Activated CD8-positive, alpha-beta memory T cell treated with anti-CD3 and anti-CD28 coated beads for 4 hours (primary cell): Measurements from ENCODE around the gene SELENOH.

ENCODE experiments used
- DNase-seq, 2 donors: peaks; one replicate each; pipeline ENCODE4 v3.0.0-alpha.2; 2020; ENCODE audit warnings: low read depth in 2 of 2

Gene SELENOH

GRCh38 chr11:57781529-57781943 is 40.2 kb downstream of the SELENOH start:
- no peak for DNase-seq

- DNase-seq = no peak
These were observed 43.8 kb downstream of the SELENOH start for GRCh38 chr11:57785072-57785471.

- DNase-seq = no peak
These were observed 45.1 kb downstream of the SELENOH start for GRCh38 chr11:57786436-57786835.

GRCh38 chr11:57787006-57787604 is 45.8 kb downstream of the SELENOH start:
- no peak for DNase-seq

GRCh38 chr11:57787920-57788702 is 46.8 kb downstream of the SELENOH start:
- no peak for DNase-seq

GRCh38 chr11:57788703-57789088 is 47.4 kb downstream of the SELENOH start:
- no peak for DNase-seq

- DNase-seq = no peak
These were observed 50.2 kb downstream of the SELENOH start for GRCh38 chr11:57791321-57792059.

GRCh38 chr11:57792060-57792541 is 50.8 kb downstream of the SELENOH start:
- peak; percentile 67 to 79 for DNase-seq

- DNase-seq = no peak
These were observed 51.6 kb downstream of the SELENOH start for GRCh38 chr11:57792870-57793269.
